ENCODE data around the gene NPS.

Gene NPS

DNA sequence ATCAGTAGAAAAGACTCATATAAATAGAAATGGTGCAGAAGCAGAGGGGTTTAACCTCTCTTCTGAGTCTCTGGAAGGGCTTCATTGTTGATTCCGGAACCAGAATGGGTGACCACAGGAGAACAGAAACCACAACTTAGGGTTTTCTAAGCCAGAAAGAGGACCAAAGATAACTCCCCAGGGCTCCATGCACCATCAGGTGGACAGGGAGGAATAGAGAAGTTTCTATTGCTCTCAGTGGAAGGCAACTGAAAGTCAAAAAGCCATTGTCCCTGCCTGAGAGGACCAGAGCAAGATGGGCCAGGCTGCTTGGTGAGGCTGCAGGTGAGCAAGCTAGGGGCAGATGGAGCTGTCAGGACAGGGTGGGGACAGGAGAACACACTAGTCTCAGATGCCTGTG lies 14.6 kb upstream of the NPS start:
- DNase-seq (ENCODE audit: low read depth): no peak
- no peak overlapping the region for H3K4me3 ChIP-seq (ENCODE audit: low read depth, low read length)
- no peak for TF ChIP-seq CTCF (conservative IDR thresholded peaks at IDR 0.05; ENCODE audit: low read depth, low read length)

DNA sequence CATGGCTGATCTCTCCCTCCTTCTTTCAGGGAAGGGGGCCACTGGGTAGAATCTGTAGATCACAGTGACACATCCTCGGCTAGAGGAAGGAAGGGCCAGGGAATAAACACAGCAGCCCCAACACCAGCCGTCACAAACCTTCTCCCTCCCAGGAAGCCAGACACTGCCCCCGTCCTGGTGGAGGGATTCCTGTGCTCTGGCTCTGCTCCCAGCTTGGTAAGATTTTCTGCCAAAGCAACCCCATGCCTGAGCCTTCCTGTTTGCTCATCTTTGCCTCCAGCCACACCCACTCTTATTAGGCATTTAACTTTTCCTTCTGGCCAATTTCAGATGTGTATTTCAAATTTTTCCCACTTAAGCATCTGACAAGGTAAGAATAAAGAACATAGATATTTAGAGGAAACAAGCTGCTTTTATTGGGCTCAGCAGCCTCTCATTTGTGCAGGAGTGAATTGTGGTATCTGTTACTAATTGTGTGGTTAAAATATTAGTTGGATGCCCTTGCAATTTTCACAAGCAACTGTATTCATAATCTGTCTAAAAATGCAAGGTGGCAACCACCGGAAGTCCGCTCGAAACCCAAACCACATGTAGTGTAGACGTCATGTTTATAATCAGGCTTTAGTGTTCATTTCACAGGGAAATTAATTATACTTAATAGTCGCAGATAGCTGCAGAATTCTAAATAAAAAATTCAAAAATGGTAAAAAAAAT lies 13.2 kb upstream of the NPS start:
- H3K4me3 ChIP-seq (ENCODE audit: low read depth, low read length): no peak overlapping the region

GRCh38 chr10:127536972-127537760 lies 11.9 kb upstream of the NPS start:
- no peak for TF ChIP-seq CTCF (conservative IDR thresholded peaks at IDR 0.05; ENCODE audit: low read depth, low read length)
- no peak for DNase-seq (ENCODE audit: low read depth)
- H3K4me3 ChIP-seq (ENCODE audit: low read depth, low read length): no peak overlapping the region

More for the DNA sequence above, 13.2 kb upstream of the NPS start:
- no peak for TF ChIP-seq CTCF (conservative IDR thresholded peaks at IDR 0.05; ENCODE audit: low read depth, low read length)
- no peak for DNase-seq (ENCODE audit: low read depth)

DNA sequence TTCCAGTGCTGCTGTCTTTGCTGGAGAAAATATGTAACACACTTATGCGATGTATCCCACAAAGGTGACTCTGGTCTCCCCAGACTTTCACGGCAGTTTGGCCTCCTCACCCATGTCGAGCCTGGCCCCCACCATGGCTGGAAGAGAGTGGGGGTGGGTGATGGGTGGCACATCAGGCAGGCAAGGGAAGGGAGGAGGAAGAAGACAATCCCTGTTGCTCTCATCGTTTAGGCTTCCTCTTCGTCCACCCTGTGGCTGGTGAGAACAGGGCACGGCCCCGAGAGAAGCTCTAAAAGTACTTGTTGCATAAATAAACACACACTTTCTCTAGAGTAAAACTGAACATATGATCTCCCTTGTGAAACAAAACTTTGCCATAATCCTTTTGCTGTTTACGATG lies 11.2 kb upstream of the NPS start:
- TF ChIP-seq CTCF (conservative IDR thresholded peaks at IDR 0.05; ENCODE audit: low read depth, low read length): no peak
- no peak for DNase-seq (ENCODE audit: low read depth)
- no peak overlapping the region for H3K4me3 ChIP-seq (ENCODE audit: low read depth, low read length)

DNA sequence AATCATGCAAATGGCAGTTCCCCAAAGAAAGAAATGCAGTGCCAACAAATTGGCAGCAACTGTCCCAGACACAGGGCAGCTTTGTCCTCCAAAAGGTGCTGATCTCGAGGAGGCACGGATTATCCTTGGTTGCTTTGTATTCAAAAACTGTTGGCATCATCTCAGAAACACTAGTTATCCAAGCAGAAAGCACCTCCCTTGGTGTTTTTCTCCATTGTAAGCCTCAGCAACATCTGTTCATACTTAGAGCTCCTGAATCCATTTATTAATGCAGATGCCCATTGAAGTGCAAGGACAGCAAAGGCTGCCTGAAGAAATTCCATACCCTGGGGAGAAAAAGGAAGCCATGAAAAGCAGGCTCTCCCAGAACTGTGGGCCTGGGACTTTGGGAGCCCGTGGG lies 1.1 kb upstream of the NPS start:
- no peak for TF ChIP-seq CTCF (conservative IDR thresholded peaks at IDR 0.05; ENCODE audit: low read depth, low read length)
- H3K4me3 ChIP-seq (ENCODE audit: low read depth, low read length): no peak overlapping the region

GRCh38 chr10:127550861-127551260 lies 1.8 kb downstream of the NPS start:
- TF ChIP-seq CTCF (conservative IDR thresholded peaks at IDR 0.05; ENCODE audit: low read depth, low read length): no peak
- no peak overlapping the region for H3K4me3 ChIP-seq (ENCODE audit: low read depth, low read length)
- DNase-seq (ENCODE audit: low read depth): no peak

More for the DNA sequence above, 1.1 kb upstream of the NPS start:
- no peak for DNase-seq (ENCODE audit: low read depth)
